LNCaP clone FGC (cell line): ENCODE results near the gene HELZ.

Experiments used
- DNase-seq: peaks from one replicate; pipeline ENCODE4 v3.0.0-alpha.2; 2011; ENCODE audit warnings: low read depth
- H3K4me3 ChIP-seq: 2 replicates; pipeline ENCODE4 v1.5.1; 2011; ENCODE audit warnings: mild to moderate bottlenecking, low read depth, low read length, control low read depth
- TF ChIP-seq, protein P1 (sequence below): IDR thresholded peaks from 2 replicates; pipeline ENCODE4 v1.5.1; 2012; ENCODE audit warnings: mild to moderate bottlenecking; ENCODE audit not compliant: control insufficient read depth, insufficient read depth; ENCODE audit errors: extremely low read depth

HELZ gene

DNA sequence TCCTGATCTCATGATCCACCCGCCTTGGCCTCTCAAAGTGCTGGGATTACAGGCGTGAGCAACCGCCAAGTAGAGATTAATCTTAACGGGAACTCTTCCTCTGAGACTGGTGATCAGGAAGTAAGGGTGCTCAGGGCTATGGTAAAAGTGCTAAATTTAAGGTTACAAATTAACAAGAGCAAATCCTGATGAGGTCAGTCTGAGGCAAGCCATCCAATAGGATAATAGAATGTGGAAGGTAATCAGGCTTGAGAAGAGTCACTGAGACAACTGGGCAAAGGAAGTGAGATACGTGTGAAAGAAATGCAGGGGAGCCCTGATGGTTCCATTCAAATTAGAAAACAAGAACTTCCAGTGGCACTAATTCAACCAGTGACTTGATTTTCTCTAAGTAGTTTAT lies 131.5 kb downstream of the HELZ start:
- DNase-seq, result no peak
- TF ChIP-seq, protein P1, sequence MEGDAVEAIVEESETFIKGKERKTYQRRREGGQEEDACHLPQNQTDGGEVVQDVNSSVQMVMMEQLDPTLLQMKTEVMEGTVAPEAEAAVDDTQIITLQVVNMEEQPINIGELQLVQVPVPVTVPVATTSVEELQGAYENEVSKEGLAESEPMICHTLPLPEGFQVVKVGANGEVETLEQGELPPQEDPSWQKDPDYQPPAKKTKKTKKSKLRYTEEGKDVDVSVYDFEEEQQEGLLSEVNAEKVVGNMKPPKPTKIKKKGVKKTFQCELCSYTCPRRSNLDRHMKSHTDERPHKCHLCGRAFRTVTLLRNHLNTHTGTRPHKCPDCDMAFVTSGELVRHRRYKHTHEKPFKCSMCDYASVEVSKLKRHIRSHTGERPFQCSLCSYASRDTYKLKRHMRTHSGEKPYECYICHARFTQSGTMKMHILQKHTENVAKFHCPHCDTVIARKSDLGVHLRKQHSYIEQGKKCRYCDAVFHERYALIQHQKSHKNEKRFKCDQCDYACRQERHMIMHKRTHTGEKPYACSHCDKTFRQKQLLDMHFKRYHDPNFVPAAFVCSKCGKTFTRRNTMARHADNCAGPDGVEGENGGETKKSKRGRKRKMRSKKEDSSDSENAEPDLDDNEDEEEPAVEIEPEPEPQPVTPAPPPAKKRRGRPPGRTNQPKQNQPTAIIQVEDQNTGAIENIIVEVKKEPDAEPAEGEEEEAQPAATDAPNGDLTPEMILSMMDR, result no peak
- no peak overlapping the region for H3K4me3 ChIP-seq

DNA sequence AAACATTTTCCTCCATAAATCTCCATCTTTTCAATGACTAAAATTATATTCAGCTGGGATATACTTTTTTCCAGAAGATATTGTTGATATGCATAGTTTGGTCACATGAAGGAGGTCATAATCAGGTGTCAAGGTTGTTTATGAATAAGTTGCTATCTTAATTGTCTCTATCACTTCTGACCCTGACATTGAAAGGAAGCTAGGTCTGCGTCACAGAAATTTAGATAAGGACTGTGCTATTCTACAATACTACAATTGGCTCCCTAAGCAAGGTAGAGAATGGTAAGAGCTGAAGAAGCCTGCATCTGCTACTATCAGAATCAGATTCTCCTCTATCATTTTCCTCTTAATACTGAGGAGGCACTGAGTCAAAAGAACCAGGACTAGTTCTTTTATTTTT lies 133.2 kb downstream of the HELZ start:
- DNase-seq, result no peak
- TF ChIP-seq, protein P1, result no peak

DNA sequence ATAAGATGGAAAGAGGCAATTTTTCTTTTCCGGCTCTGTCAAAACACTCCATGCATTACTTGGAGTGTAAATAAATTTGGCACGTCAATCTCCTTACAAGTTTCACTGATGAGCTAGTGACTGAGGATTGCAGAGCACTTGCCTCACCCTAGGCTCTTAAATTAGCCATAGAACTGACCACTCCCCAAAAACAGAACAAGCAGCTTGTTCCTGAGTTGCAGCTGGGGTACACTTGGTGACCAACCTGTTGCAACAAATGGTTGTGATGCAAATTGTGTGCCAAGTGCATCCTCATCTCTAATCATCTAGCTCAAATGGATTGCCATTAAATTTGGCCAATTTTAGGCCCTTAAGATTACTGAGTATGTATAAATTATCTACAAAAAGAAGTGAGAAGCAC lies 133.7 kb downstream of the HELZ start:
- no peak for DNase-seq
- H3K4me3 ChIP-seq, result no peak overlapping the region
- TF ChIP-seq, protein P1, result no peak

More for the DNA sequence above, 133.2 kb downstream of the HELZ start:
- no peak overlapping the region for H3K4me3 ChIP-seq

DNA sequence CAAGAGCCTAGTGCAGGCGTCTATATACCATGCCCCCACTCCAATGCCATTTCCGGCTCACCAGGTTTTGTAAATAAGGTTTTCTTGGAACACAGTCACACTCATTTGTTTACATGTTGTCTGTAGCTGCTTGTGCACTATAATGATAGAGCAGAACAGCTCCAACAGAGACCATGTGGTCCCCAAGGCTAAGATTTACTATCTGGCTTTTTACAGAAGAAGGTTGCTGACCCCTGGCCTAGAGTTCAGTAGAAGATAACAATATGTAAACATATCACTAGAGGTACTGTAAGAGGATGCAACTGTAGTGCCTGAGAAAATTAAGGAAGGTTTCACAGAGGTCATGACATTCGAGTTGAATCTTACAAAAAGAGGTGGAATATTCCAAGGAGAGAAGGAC lies 134.4 kb downstream of the HELZ start:
- H3K4me3 ChIP-seq, result no peak overlapping the region
- TF ChIP-seq, protein P1, result no peak
- DNase-seq, result peak; percentile 37

DNA sequence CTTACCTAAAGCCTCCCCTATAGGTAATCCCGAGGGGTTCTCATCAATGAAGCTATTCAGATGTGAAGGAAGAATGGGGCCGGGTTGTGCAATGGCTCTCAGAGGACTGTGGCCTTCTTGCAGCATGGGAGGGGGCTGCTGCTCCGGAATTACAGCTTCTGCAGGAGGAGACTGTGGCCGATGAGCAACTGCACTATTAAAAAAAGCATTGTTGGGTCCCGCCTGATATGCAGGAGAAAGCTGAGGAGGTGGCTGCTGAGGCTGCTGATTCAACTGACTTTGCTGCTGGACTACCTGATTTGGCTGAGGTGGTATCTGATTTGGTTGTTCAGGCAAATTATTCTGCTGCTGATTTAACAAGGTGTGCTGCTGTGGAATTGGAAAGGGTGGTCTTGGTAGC lies 135.9 kb downstream of the HELZ start:
- DNase-seq, result no peak
- TF ChIP-seq, protein P1, result no peak

DNA sequence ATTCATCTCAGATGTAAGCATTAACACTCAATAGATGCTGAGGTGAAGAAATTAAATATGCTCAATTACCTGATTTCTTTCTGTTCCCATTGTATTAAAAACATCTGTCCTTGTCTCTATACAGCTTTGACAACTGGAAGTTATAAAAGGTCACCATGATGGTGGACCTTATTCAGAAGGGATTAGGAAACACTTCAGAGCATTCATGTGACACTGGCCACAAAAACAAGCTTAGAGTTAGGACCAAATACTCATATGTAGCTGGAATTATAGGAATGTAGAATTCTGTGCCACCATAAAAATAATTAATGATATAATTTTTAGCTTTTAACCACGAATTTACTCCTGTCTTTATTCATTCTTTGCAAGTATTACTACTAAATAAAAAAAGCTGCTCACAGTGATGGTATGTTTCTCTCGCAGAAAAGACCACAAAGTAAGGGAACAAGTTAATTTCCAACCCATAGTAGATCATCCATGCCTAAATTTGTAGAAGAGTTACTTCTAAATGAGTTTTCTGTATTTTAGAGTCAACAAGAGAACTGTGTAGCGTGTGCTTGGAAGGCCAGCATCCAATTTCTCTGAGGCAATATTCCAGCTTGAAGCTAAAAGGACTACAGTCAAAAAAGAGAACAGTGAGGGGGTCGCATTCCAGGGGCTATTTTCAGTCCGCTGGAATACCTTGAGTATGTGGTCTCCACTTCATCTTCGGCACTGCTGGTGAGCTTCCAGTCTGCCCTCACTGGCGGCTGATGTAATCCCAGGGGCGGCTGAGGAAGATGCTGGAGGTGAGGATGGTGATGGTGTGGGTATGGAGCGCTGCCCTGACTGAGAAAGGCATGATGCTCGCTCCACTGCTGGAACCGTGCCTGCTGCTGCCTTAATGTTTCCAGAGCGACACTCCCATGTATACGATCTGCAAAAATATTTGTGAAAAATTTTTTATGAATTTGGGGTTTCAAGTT lies 136.9 kb downstream of the HELZ start:
- TF ChIP-seq, protein P1, result no peak
- DNase-seq, result no peak
- no peak overlapping the region for H3K4me3 ChIP-seq

More for the DNA sequence above, 135.9 kb downstream of the HELZ start:
- H3K4me3 ChIP-seq, result no peak overlapping the region

DNA sequence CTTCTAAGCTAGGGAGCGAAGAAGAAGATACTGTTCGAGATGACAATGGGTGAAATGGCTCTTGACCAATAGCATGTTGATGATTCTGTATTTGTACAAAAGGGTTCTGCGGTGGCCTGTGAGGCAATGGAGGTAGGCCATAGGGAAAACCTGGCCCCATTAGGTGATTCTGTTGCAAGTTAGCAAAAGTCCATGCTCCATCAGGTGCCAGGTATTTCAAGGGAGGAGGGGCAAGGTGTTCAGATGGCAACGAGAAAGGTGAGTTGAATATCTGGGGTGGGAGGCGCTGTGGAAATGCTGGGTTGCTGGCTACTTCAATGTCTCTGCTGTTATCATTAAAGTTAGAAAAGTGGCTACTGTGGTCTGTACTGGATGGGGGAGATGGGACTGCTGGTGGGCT lies 137.8 kb downstream of the HELZ start:
- DNase-seq, result no peak
- no peak overlapping the region for H3K4me3 ChIP-seq

More for the DNA sequence above, 137.8 kb downstream of the HELZ start:
- TF ChIP-seq, protein P1, result no peak
